Measurements from ENCODE around the gene TFR2. TPM values are rescaled to one million over a fixed set of nuclear protein-coding genes. Genes with fewer than 3 reads are reported as not detected.
A peak's percentile ranks its signal among the peaks of the same experiment; 100 is the strongest.

TFR2 gene
- total and polyA plus RNA-seq, 2 of the 13 experiments (the other 11 are each of a cell fraction or from before 2014, with no cell fraction given): 36.9 to 64.2 TPM

DNA sequence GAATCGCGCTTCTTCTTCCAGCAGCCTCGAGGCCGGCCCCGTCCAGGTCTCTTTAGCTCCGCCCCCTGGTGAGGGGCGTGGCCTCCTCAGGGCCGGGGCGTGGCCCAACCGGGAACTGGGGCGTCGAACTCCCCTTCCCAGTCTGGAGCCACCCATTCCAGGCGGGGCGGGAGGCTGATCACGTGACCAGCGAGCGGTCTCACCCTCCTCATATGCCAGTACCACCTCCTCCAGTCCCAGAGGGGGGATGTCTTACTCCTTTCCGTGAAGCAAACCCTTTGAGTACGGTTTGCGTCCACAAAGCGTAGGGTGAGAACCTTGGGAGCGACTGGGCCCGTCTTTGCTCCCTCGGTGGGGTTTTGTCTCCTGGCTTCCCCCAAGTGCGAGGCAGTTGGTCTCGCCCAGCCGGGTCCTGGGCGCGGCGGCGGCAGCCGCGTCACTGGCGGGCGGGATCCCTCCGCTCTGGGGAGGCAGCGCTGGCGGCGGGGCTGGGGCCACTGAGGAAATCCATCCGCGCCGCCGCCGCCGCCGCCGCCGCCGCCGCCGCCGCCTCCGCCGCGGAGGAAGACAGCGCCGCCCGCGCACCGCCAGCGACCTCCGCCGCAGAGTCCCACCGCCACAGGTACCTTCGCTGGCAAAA lies 32.1 kb upstream of the TFR2 start, which contains the start of gene GNB2 (continued):
- TF ChIP-seq ZNF670 (CRISPR knock-in tag; IDR thresholded peaks at IDR 0.05; ENCODE audit: borderline replicate concordance) (0 out of 2 replicates have a peak, but pooled peaks have one; percentile 63), ETV5 (CRISPR knock-in tag; IDR thresholded peaks at IDR 0.05; ENCODE audit: borderline replicate concordance) (peak; percentile 30), SAP130 (CRISPR knock-in tag; IDR thresholded peaks at IDR 0.05; ENCODE audit: low read depth) (peak; percentile 79), CHCHD3 (CRISPR knock-in tag; IDR thresholded peaks at IDR 0.05) (no peak), ZSCAN12 (CRISPR knock-in tag; IDR thresholded peaks at IDR 0.05) (no peak), ZNF253 (CRISPR knock-in tag; IDR thresholded peaks at IDR 0.05; ENCODE audit: borderline replicate concordance) (no peak), HNRNPUL1 (IDR thresholded peaks at IDR 0.05; ENCODE audit: low read depth, low read length) (no peak), JARID2 (CRISPR knock-in tag; IDR thresholded peaks at IDR 0.05; ENCODE audit: insufficient replicate concordance) (no peak), ERF (CRISPR knock-in tag; IDR thresholded peaks at IDR 0.05) (peak; percentile 95), ELF3 (CRISPR knock-in tag; IDR thresholded peaks at IDR 0.05) (peak; percentile 81; the same call in 1 of the 2 replicates), ELF1 (CRISPR knock-in tag; IDR thresholded peaks at IDR 0.05) (peak; percentile 74), ZNF713 (CRISPR knock-in tag; IDR thresholded peaks at IDR 0.05) (no peak), SP4 (CRISPR knock-in tag; IDR thresholded peaks at IDR 0.05) (peak; percentile 94), ZMYM4 (CRISPR knock-in tag; IDR thresholded peaks at IDR 0.05) (no peak; the same call in 1 of the 2 replicates), SOX6 (IDR thresholded peaks at IDR 0.05) (no peak), SOX6 (CRISPR knock-in tag; IDR thresholded peaks at IDR 0.05) (peak; percentile 61), SRY (CRISPR knock-in tag; IDR thresholded peaks at IDR 0.05) (no peak), LCORL (IDR thresholded peaks at IDR 0.05) (peak; percentile 34; the same call in 1 of the 2 replicates), LCORL (CRISPR knock-in tag; IDR thresholded peaks at IDR 0.05) (no peak; the same call in 1 of the 2 replicates), GATA4 (IDR thresholded peaks at IDR 0.05; ENCODE audit: borderline replicate concordance, low read depth) (no peak), ZNF33B (CRISPR knock-in tag; IDR thresholded peaks at IDR 0.05) (no peak), ZNF772 (CRISPR knock-in tag; IDR thresholded peaks at IDR 0.05) (peak; percentile 54; the same call in 1 of the 2 replicates), ZNF563 (CRISPR knock-in tag; IDR thresholded peaks at IDR 0.05) (peak; percentile 19; the same call in 1 of the 2 replicates), ZNF790 (CRISPR knock-in tag; IDR thresholded peaks at IDR 0.05; ENCODE audit: borderline replicate concordance) (no peak)
- TF ChIP-seq, protein P1, sequence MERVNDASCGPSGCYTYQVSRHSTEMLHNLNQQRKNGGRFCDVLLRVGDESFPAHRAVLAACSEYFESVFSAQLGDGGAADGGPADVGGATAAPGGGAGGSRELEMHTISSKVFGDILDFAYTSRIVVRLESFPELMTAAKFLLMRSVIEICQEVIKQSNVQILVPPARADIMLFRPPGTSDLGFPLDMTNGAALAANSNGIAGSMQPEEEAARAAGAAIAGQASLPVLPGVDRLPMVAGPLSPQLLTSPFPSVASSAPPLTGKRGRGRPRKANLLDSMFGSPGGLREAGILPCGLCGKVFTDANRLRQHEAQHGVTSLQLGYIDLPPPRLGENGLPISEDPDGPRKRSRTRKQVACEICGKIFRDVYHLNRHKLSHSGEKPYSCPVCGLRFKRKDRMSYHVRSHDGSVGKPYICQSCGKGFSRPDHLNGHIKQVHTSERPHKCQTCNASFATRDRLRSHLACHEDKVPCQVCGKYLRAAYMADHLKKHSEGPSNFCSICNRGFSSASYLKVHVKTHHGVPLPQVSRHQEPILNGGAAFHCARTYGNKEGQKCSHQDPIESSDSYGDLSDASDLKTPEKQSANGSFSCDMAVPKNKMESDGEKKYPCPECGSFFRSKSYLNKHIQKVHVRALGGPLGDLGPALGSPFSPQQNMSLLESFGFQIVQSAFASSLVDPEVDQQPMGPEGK (CRISPR knock-in tag; IDR thresholded peaks at IDR 0.05): peak; percentile 73
- TF ChIP-seq, protein P2, sequence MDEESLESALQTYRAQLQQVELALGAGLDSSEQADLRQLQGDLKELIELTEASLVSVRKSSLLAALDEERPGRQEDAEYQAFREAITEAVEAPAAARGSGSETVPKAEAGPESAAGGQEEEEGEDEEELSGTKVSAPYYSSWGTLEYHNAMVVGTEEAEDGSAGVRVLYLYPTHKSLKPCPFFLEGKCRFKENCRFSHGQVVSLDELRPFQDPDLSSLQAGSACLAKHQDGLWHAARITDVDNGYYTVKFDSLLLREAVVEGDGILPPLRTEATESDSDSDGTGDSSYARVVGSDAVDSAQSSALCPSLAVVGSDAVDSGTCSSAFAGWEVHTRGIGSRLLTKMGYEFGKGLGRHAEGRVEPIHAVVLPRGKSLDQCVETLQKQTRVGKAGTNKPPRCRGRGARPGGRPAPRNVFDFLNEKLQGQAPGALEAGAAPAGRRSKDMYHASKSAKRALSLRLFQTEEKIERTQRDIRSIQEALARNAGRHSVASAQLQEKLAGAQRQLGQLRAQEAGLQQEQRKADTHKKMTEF (CRISPR knock-in tag; IDR thresholded peaks at IDR 0.05): peak; percentile 84
- TF ChIP-seq, protein P3, sequence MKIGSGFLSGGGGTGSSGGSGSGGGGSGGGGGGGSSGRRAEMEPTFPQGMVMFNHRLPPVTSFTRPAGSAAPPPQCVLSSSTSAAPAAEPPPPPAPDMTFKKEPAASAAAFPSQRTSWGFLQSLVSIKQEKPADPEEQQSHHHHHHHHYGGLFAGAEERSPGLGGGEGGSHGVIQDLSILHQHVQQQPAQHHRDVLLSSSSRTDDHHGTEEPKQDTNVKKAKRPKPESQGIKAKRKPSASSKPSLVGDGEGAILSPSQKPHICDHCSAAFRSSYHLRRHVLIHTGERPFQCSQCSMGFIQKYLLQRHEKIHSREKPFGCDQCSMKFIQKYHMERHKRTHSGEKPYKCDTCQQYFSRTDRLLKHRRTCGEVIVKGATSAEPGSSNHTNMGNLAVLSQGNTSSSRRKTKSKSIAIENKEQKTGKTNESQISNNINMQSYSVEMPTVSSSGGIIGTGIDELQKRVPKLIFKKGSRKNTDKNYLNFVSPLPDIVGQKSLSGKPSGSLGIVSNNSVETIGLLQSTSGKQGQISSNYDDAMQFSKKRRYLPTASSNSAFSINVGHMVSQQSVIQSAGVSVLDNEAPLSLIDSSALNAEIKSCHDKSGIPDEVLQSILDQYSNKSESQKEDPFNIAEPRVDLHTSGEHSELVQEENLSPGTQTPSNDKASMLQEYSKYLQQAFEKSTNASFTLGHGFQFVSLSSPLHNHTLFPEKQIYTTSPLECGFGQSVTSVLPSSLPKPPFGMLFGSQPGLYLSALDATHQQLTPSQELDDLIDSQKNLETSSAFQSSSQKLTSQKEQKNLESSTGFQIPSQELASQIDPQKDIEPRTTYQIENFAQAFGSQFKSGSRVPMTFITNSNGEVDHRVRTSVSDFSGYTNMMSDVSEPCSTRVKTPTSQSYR (CRISPR knock-in tag; IDR thresholded peaks at IDR 0.05; ENCODE audit: borderline replicate concordance): no peak
